Measurements from ENCODE around the gene CHAC2. TPM values are rescaled to one million over a fixed set of nuclear protein-coding genes. Genes with fewer than 3 reads are reported as not detected.

Gene CHAC2
- total RNA-seq, 1 donor from 2014 or later = 1.6 TPM

- ATAC-seq (peak; percentile 13 to 63), DNase-seq (no peak)
- peaks cover 77% of the 10 kb centered on the region for H3K4me1 ChIP-seq
- intact Hi-C loops (cut with DNase I) = no loop called here
- H3K36me3 ChIP-seq = no peaks in the 10 kb centered on the region
- H3K27me3 ChIP-seq (ENCODE audit: low read depth) = no peaks in the 10 kb centered on the region
- peak overlapping the region; percentile 94 for H3K4me3 ChIP-seq
- peak overlapping the region; percentile 92 for H3K27ac ChIP-seq
- TF ChIP-seq CTCF (IDR thresholded peaks at IDR 0.05) = no peak
- no peaks in the 10 kb centered on the region for H3K9me3 ChIP-seq
Measured at GRCh38 chr2:53786352-53786704, 18.7 kb downstream of the CHAC2 start.

- peaks cover 74% of the 10 kb centered on the region for H3K4me1 ChIP-seq
- no peaks in the 10 kb centered on the region for H3K27me3 ChIP-seq (ENCODE audit: low read depth)
- H3K4me3 ChIP-seq = peak within 1 kb of the TSS; percentile 94
- peak; percentile 96 to 98 for ATAC-seq
- TF ChIP-seq CTCF (IDR thresholded peaks at IDR 0.05) = no peak
- intact Hi-C loops (cut with DNase I) = no loop called here
- H3K36me3 ChIP-seq = no peaks in the 10 kb centered on the region
- H3K27ac ChIP-seq = peak within 1 kb of the TSS; percentile 92
- H3K9me3 ChIP-seq = no peaks in the 10 kb centered on the region
- DNase-seq = peak; percentile 94
Measured at GRCh38 chr2:53786705-53787613, 19.4 kb downstream of the CHAC2 start, which contains the start of the genes ASB3 and ERLEC1. Gene ASB3 (minus strand): TSS chr2:53786953. CDS start chr2:53765572, 21,381 bp downstream. Gene ERLEC1 (plus strand): TSS chr2:53787044. CDS start chr2:53787211, 167 bp downstream.

GRCh38 chr2:53787614-53788289 is 20.1 kb downstream of the CHAC2 start:
- ATAC-seq (peak; percentile 41 to 47), DNase-seq (no peak)
- Histone ChIP-seq H3K27me3 (ENCODE audit: low read depth) (no peaks in the 10 kb centered on the region), H3K4me1 (peaks cover 73% of the 10 kb centered on the region), H3K9me3 (no peaks in the 10 kb centered on the region), H3K27ac (peak overlapping the region; percentile 92), H3K36me3 (no peaks in the 10 kb centered on the region), H3K4me3 (peak overlapping the region; percentile 94)
- no peak for TF ChIP-seq CTCF (IDR thresholded peaks at IDR 0.05)
- intact Hi-C loops (cut with DNase I) = no loop called here

GRCh38 chr2:53793261-53793660 is 25.7 kb downstream of the CHAC2 start:
- ATAC-seq (peak in 1 of 2 donors; percentile 48), DNase-seq (no peak)
- Histone ChIP-seq H3K4me1 (peaks cover 48% of the 10 kb centered on the region), H3K27me3 (ENCODE audit: low read depth) (no peaks in the 10 kb centered on the region), H3K9me3 (no peaks in the 10 kb centered on the region), H3K27ac (peak overlapping the region; percentile 46), H3K36me3 (peaks cover 42% of the 10 kb centered on the region), H3K4me3 (no peak overlapping the region)
- intact Hi-C loops (cut with DNase I) = no loop called here
- TF ChIP-seq CTCF (IDR thresholded peaks at IDR 0.05) = no peak

GRCh38 chr2:53793821-53794220 is 26.2 kb downstream of the CHAC2 start:
- intact Hi-C loops (cut with DNase I) = no loop called here
- Histone ChIP-seq H3K27ac (no peak overlapping the region), H3K9me3 (no peaks in the 10 kb centered on the region), H3K4me1 (peaks cover 42% of the 10 kb centered on the region), H3K27me3 (ENCODE audit: low read depth) (no peaks in the 10 kb centered on the region), H3K4me3 (no peak overlapping the region), H3K36me3 (peaks cover 47% of the 10 kb centered on the region)
- no peak for TF ChIP-seq CTCF (IDR thresholded peaks at IDR 0.05)
- DNase-seq = no peak
- peak; percentile 77 to 94 for ATAC-seq

Data from lower lobe of right lung (tissue), 2 donors.